Inferior parietal cortex (tissue), 1 donor: Measurements from ENCODE around the gene PALD1.

Experiments
- DNase-seq: peaks from one replicate; pipeline ENCODE4 v3.0.0-alpha.2; 2016; ENCODE audit errors: extremely low spot score

PALD1 gene

GRCh38 chr10:70535001-70535400, 56.4 kb downstream of the PALD1 start:
- no peak for DNase-seq

GRCh38 chr10:70535451-70535850, 56.9 kb downstream of the PALD1 start:
- DNase-seq = no peak

GRCh38 chr10:70536196-70536861, 57.8 kb downstream of the PALD1 start:
- no peak for DNase-seq

DNA sequence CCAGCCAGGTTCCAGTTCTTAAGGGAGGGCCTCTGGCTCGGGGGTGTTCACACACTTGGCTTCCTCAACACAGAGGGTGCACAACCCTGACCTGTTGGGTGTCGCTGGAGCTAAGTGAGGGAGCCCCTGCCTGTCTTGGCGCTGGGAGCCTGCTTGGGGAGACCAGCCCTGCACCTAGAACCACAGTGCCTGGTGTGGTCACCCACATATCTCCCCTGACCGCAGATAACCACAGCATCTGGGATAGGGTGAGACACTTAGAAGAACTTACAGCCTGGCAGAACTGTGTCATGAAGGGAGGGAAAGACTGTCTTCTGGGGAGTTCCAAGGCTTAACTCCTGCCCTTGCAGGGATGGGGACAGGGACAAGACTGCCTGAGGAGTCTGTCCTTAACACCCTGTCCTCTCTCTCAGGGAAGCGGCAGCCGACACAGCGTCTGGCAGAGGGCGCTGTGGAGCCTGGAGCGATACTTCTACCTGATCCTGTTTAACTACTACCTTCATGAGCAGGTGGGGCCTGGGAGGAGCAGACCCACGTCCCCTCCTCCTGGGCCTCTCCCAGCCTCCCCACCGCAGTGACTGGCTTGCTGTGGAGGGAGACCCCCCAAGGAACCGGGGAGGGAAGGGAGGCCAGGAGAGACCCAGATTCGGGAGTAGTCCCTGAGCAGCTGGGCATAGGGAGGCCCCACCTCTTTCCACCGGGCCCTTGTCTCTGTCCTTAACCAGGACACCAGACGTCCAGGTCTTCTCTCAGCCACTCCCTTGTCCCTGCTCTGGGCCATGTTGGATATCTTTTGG, 59.0 kb downstream of the PALD1 start:
- DNase-seq = no peak

DNA sequence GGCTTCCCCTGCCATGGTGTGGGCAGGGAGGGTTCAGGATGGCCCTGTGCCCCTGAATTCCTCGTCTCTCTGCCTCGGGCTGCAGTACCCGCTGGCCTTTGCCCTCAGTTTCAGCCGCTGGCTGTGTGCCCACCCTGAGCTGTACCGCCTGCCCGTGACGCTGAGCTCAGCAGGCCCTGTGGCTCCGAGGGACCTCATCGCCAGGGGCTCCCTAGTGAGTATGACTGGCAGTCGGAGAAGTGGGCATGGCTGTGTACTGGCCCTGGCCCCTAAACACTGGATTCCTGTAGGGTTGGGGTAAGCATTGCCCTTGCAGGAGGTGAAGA, 59.6 kb downstream of the PALD1 start:
- DNase-seq = no peak

DNA sequence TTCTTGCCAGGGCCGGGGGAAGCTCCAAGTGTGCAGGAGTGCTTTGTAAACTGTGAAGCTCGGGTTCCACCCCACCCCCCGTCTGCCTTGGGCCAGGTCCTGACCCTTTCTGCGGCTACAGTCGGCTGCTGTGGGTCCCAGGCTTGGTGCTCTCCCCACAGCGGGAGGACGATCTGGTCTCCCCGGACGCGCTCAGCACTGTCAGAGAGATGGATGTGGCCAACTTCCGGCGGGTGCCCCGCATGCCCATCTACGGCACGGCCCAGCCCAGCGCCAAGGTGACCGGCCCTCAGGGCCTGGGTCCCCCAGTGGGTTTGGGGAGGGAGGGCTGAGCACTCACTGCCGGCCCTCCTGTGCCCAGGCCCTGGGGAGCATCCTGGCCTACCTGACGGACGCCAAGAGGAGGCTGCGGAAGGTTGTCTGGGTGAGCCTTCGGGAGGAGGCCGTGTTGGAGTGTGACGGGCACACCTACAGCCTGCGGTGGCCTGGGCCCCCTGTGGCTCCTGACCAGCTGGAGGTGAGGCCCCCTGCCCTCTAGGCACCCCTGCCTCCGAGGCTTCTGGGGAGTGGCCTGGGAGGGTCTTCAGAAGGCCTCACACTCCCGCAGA, 60.3 kb downstream of the PALD1 start:
- no peak for DNase-seq

GRCh38 chr10:70539471-70539870, 60.9 kb downstream of the PALD1 start:
- no peak for DNase-seq

- DNase-seq = no peak
These were observed 61.7 kb downstream of the PALD1 start for GRCh38 chr10:70540089-70540788.

DNA sequence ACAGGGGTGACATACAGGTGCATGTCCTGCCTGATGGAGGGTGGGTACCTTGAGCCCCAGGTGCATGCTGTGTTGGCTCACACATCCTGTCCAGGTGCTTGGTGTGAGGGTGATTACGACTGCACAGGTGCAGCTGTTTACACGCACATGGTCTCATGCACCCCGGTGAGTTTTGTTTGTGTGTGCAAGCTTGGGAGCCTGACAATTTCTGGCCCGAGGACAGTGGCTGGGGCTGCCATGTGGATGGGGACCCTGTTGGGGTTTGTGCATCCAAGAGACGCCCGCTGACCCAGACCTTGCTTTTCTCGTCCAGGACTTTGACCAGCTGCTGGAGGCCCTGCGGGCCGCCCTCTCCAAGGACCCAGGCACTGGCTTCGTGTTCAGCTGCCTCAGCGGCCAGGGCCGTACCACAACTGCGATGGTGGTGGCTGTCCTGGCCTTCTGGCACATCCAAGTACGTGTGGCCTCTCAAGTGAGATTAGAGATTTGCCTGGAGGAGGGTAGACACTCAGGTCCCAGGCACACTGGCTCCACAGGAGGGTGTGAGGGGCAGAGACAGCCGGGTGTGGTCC, 62.3 kb downstream of the PALD1 start:
- no peak for DNase-seq

GRCh38 chr10:70541736-70542564, 63.4 kb downstream of the PALD1 start:
- no peak for DNase-seq

- DNase-seq = no peak
These were observed 64.0 kb downstream of the PALD1 start for GRCh38 chr10:70542565-70542938.

GRCh38 chr10:70543911-70544310, 65.3 kb downstream of the PALD1 start:
- no peak for DNase-seq

- DNase-seq = no peak
These were observed 66.1 kb downstream of the PALD1 start for GRCh38 chr10:70544431-70545340.

DNA sequence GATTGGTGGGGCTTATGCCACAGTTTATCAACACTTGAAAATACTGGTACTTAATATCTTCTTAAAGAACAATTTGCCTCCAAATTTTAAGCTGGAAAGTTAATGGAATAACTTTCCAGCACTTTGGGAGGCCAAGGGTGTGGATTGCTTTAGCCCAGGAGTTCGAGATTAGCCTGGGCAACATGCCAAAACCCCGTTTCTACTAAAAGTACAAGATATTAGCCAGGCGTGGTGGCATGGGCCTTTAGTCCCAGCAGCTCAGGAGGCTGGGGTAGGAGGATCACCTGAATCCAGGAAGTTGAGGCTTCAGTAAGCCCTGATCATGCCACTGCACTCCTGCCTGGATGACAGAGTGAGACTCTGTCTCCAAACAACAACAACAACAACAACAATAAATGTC, 68.0 kb downstream of the PALD1 start:
- DNase-seq = no peak

DNA sequence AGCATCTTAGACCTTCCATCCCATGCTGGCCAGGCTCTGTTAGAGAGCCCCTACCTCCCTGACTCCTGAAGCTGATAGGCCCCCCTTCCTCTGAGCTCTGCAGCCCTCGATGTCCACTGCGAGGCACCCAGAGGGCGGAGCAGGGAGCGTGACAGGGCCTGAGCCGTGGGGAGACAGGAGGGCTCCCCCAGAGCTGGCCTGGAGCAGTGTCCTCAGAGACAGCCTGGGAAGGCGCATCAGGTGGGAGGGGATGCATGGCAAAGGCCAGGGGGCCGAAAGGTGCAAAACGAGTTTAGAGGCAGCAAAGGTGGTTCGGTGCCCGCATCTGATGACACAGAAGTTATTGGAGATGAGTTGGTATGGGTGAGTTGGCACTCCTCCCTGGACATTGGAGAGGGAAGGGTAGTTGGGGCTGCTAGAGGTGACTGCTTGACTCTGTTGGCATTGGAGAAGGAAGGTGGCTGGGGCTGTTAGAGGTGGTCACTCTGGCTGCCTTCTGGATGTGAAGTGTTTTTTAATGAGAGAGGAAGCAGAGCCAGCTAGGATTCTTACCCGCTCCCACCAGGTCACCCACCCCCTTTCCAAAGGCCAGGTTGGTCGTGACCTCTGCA, 70.9 kb downstream of the PALD1 start:
- DNase-seq = no peak

- DNase-seq = peak; percentile 88
These were observed 71.4 kb downstream of the PALD1 start for GRCh38 chr10:70549962-70550458.

DNA sequence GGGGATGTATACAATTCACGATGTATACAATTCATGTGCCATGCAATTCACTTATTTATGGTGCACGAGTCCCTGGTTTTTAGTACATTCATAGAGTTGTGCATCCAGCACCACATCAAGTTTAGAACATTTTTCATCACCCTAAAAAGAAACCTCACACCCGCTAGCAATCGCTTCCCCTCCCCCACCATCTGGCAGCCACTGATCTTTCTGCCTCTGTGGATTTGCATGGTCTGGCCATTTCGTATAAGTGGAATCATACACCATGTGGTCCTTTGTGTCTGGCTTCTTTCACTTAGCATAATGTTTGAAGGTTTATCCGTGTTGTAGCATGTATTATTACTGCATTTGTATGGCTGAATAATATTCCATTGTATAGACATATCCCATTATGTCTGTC, 71.9 kb downstream of the PALD1 start:
- DNase-seq = no peak

- DNase-seq = no peak
These were observed 72.9 kb downstream of the PALD1 start for GRCh38 chr10:70551466-70551865.

GRCh38 chr10:70551971-70552422, 73.4 kb downstream of the PALD1 start:
- no peak for DNase-seq

DNA sequence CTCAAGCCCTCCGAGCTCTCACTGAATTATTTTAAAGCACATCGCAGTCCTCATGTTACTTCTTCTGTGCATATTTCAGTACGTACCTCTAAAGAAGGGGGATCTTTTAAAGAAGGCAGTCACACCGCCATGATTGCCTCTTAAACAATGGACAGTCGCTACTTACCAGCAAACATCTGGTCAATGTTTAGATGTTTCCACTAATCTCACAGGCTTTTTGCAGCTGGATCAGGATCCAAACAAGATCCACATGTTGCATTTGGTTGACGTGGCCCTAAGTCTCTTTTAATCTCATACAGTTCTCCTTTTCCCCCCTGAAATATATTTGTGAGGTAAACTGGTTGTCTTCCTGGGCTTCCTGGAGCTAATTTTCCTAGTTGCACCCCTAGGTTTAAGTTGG, 74.0 kb downstream of the PALD1 start:
- no peak for DNase-seq
